Left ventricle myocardium inferior (tissue), 1 donor: ENCODE measurements around the gene CLRN3. TPM values are rescaled to one million over a fixed set of nuclear protein-coding genes. Genes with fewer than 3 reads are reported as not detected.

Experiments
- DNase-seq: peaks from one replicate; pipeline ENCODE4 v3.0.0-alpha.2; 2020
- H3K27ac ChIP-seq: fragments of 200-600 bp; replicated peaks from 2 replicates; pipeline ENCODE4 v1.8.0; 2021
- H3K27me3 ChIP-seq: fragments of 200-600 bp; 2 replicates; pipeline ENCODE4 v1.8.0; 2021; ENCODE audit warnings: low read depth
- H3K36me3 ChIP-seq: fragments of 200-600 bp; 2 replicates; pipeline ENCODE4 v1.8.0; 2021
- H3K4me1 ChIP-seq: fragments of 200-600 bp; 2 replicates; pipeline ENCODE4 v1.8.0; 2021
- H3K4me3 ChIP-seq: fragments of 200-600 bp; 2 replicates; pipeline ENCODE4 v1.8.0; 2021; ENCODE audit warnings: mild to moderate bottlenecking, moderate library complexity
- H3K9me3 ChIP-seq: fragments of 200-600 bp; replicated peaks from 2 replicates; pipeline ENCODE4 v1.8.0; 2021
- CTCF ChIP-seq: fragments of 200-600 bp; IDR thresholded peaks from 2 replicates; pipeline ENCODE4 v1.8.0; 2021; ENCODE audit warnings: antibody characterized with exemption, mild to moderate bottlenecking, borderline replicate concordance
- intact Hi-C: fragments of 100-400 bp; cut with micrococcal nuclease; formaldehyde crosslinking; loops from one replicate; pipeline ENCODE4 v1.11.0; 2022
- total RNA-seq: library from RNA; stranded (reverse); fragmentation: NEBNext Ultra II Directional; extraction: Animal tissue kit (Norgen Biotek cat#: 25700); gene quantifications from one replicate; pipeline ENCODE4 v1.2.1, GENCODE V29; 2021
- donor health status: DM: no; HTN: yes; CAD: no; lungs with severe emphysema.

The CLRN3 gene
- total RNA-seq, 1 donor from 2014 or later, result not detected

- TF ChIP-seq CTCF, result no peak
- Histone ChIP-seq H3K36me3 (no peaks in the 10 kb centered on the region), H3K9me3 (no peaks in the 10 kb centered on the region), H3K27ac (no peak overlapping the region), H3K27me3 (peaks cover 44% of the 10 kb centered on the region), H3K4me3 (no peak overlapping the region), H3K4me1 (peaks cover 6% of the 10 kb centered on the region)
- intact Hi-C loops, result no loop called here
- no peak for DNase-seq
Measured at GRCh38 chr10:127849921-127850320, 42.8 kb downstream of the CLRN3 start.

DNA sequence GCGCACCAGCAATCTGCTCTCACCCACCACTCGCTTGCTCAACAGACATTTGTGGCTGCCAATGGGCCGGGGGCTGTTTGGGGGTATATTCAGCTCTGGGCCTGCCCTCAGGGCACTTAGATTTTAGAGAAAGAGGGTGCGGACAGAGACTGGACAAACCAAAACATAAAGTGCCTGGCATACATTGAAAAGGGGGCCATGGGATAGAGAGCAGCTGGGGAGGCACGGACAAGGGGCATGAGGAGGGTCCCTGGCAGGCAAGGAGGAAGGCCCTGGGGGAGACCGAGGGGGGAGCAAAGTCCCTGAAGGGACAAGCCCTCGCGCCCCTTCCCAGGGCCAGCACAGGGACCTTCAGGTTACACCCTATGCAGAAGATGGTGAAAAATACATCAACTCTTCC lies 43.5 kb downstream of the CLRN3 start:
- Histone ChIP-seq H3K36me3 (no peaks in the 10 kb centered on the region), H3K4me3 (no peak overlapping the region), H3K9me3 (no peaks in the 10 kb centered on the region), H3K27me3 (peaks cover 51% of the 10 kb centered on the region), H3K27ac (no peak overlapping the region), H3K4me1 (peaks cover 6% of the 10 kb centered on the region)
- intact Hi-C loops, result no loop called here
- TF ChIP-seq CTCF, result no peak
- DNase-seq, result no peak

- no peak for DNase-seq
- intact Hi-C loops, result no loop called here
- Histone ChIP-seq H3K4me3 (no peak overlapping the region), H3K9me3 (no peaks in the 10 kb centered on the region), H3K27me3 (peaks cover 47% of the 10 kb centered on the region), H3K4me1 (no peaks in the 10 kb centered on the region), H3K36me3 (no peaks in the 10 kb centered on the region), H3K27ac (no peak overlapping the region)
- no peak for TF ChIP-seq CTCF
Measured at GRCh38 chr10:127848226-127848625, 44.5 kb downstream of the CLRN3 start.

GRCh38 chr10:127845756-127846155 lies 47.0 kb downstream of the CLRN3 start:
- Histone ChIP-seq H3K27me3 (peaks cover 40% of the 10 kb centered on the region), H3K36me3 (no peaks in the 10 kb centered on the region), H3K9me3 (no peaks in the 10 kb centered on the region), H3K4me1 (no peaks in the 10 kb centered on the region), H3K4me3 (no peak overlapping the region), H3K27ac (no peak overlapping the region)
- no peak for TF ChIP-seq CTCF
- DNase-seq, result no peak
- intact Hi-C loops, result no loop called here

DNA sequence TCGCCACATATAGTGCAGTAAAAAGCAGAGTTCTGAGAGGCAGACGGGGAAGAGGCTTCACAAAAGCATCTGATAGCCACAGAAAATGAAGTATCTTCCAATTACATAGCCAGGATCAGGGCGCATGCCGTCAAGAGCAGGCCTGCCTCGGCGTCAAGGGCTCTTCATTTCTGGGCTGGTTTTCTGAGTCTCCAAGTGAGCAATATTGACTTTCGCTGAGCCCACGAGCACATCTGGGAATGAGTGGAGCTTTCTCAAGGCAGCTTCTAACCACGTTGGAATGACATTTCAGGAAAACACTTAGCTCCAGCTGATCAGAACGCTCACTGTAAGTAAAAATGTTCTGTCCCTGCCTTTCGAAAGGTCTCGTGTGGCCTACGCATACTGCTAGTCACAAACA lies 51.9 kb downstream of the CLRN3 start:
- Histone ChIP-seq H3K4me3 (no peak overlapping the region), H3K36me3 (no peaks in the 10 kb centered on the region), H3K9me3 (no peaks in the 10 kb centered on the region), H3K4me1 (no peaks in the 10 kb centered on the region), H3K27ac (no peak overlapping the region), H3K27me3 (peaks cover 57% of the 10 kb centered on the region)
- no peak for DNase-seq
- no peak for TF ChIP-seq CTCF
- intact Hi-C loops, result no loop called here

DNA sequence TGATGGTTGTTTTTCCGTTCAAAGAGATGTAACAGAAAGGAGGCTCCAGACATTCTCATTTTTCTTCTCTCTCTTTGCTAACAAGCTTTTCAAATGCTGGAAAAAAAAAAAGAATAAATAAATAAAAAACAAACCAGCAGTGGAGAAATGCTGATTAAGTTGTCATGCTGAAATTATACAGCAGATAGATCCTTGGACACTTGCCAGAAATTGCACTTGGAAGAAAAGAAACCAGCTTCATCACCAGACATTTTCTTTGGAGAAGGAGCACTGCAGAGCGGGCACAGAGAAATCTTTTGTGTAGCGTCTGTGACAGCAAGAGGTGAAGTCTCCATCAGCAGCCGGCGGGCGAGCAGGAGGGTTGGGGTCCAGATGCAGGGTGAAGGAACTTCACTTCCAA lies 55.8 kb downstream of the CLRN3 start:
- intact Hi-C loops, result no loop called here
- no peak overlapping the region for H3K4me3 ChIP-seq
- H3K27ac ChIP-seq, result no peak overlapping the region
- H3K9me3 ChIP-seq, result no peaks in the 10 kb centered on the region
- no peaks in the 10 kb centered on the region for H3K36me3 ChIP-seq
- no peak for TF ChIP-seq CTCF
- no peak for DNase-seq
- H3K27me3 ChIP-seq, result peaks cover 56% of the 10 kb centered on the region
- peaks cover 11% of the 10 kb centered on the region for H3K4me1 ChIP-seq
